ENCODE data around the gene BSN. TPM values are rescaled to one million over a fixed set of nuclear protein-coding genes. Genes with fewer than 3 reads are reported as not detected.

Gene BSN
- total RNA-seq, 4 donors from 2014 or later, result 0.11 to 0.19 (median 0.16) TPM

DNA sequence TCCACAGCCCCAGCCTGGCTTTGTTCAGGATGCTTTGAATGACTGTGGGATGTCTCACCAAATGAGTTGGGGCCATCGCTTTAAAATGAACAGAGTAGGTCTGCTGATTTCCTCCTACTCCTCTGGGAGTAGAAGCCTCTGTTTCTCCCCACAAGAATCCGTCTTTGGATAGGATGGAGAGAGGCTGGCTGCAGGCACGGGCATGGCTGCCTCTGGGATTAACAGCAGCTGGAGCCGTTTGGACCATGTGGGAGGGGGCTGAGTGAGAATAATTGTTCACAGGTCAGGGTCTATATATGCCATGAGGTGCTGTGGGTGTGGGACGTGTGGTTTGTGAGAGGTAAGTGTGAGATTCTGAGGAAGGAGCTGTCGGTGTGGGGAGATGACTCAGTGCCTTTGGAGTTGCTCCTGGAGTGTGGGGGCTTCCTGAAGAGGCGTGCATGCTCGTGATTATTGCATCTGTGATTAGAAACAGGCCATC is 71.9 kb downstream of the BSN start:
- H3K9me3 ChIP-seq, result no peaks in the 10 kb centered on the region
- no peak overlapping the region for H3K27ac ChIP-seq
- no peaks in the 10 kb centered on the region for H3K36me3 ChIP-seq
- TF ChIP-seq POLR2A (IDR thresholded peaks at IDR 0.05), result no peak
- DNase-seq, result no peak
- H3K4me1 ChIP-seq, result no peaks in the 10 kb centered on the region
- intact Hi-C loops (cut with DNase I), result no loop called here
- H3K4me3 ChIP-seq, result no peak overlapping the region
- WGBS, 2 donors, result 38 to 49% methylated on average over 6 of the region's 8 CpGs
- no peaks in the 10 kb centered on the region for H3K27me3 ChIP-seq

DNA sequence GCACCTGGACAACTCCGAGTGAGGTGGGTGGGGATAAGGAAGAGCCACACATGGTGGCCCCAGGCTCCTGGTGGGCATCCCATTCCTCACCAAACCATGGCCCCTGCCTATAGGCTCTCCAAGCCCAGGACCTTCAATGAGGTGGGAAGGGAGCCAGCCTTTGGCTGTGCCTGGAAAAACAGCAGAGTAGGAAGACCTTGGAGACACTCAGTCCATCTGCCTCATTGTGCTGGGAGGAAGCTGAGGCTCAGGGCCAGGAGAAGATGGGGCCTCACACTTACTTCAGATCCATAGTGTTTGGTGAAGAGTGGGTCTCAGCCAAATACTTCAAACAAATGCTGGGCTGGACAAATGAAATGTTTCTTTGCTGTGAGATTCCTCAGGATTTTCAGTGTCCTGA is 72.5 kb downstream of the BSN start:
- Histone ChIP-seq H3K27ac (no peak overlapping the region), H3K27me3 (no peaks in the 10 kb centered on the region), H3K4me3 (no peak overlapping the region), H3K36me3 (no peaks in the 10 kb centered on the region), H3K4me1 (no peaks in the 10 kb centered on the region), H3K9me3 (peaks cover 0 to 4% (median 0%) of the 10 kb centered on the region in 3 donors)
- 100% methylated on average over 1 of the region's 1 CpG for WGBS, 2 donors
- intact Hi-C loops (cut with DNase I), result no loop called here
- no peak for DNase-seq
- no peak for TF ChIP-seq POLR2A (IDR thresholded peaks at IDR 0.05)
- TF ChIP-seq, protein P1, sequence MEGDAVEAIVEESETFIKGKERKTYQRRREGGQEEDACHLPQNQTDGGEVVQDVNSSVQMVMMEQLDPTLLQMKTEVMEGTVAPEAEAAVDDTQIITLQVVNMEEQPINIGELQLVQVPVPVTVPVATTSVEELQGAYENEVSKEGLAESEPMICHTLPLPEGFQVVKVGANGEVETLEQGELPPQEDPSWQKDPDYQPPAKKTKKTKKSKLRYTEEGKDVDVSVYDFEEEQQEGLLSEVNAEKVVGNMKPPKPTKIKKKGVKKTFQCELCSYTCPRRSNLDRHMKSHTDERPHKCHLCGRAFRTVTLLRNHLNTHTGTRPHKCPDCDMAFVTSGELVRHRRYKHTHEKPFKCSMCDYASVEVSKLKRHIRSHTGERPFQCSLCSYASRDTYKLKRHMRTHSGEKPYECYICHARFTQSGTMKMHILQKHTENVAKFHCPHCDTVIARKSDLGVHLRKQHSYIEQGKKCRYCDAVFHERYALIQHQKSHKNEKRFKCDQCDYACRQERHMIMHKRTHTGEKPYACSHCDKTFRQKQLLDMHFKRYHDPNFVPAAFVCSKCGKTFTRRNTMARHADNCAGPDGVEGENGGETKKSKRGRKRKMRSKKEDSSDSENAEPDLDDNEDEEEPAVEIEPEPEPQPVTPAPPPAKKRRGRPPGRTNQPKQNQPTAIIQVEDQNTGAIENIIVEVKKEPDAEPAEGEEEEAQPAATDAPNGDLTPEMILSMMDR (IDR thresholded peaks at IDR 0.05), result no peak

DNA sequence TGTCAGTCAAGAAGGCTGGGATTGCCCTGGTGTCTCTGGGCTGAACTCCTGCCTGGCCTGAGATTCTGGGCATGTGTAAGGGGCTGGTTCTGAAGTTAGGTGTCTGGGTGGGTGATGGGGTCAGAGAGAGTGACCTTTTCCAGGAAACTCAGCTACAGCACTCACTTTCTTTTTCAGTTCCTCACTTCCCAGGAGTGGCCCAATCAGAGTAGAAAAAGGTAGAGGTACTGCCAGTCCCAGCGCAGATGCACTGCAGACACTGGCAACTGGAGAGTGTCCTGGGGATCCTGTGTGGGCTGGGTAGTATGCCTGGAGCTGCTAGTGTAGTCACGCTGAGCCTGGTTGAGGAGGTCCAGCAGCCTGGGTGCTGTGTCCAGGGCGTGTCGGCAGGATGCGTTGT is 73.4 kb downstream of the BSN start:
- Histone ChIP-seq H3K27me3 (no peaks in the 10 kb centered on the region), H3K36me3 (no peaks in the 10 kb centered on the region), H3K4me3 (no peak overlapping the region), H3K27ac (no peak overlapping the region), H3K9me3 (peaks cover 0 to 6% (median 0%) of the 10 kb centered on the region in 3 donors), H3K4me1 (no peaks in the 10 kb centered on the region)
- no peak for DNase-seq
- intact Hi-C loops (cut with DNase I), result no loop called here
- no peak for TF ChIP-seq POLR2A (IDR thresholded peaks at IDR 0.05)
- TF ChIP-seq, protein P1 (IDR thresholded peaks at IDR 0.05), result no peak
- WGBS, 2 donors, result 92 to 100% methylated on average over 1 to 2 of the region's 5 CpGs

DNA sequence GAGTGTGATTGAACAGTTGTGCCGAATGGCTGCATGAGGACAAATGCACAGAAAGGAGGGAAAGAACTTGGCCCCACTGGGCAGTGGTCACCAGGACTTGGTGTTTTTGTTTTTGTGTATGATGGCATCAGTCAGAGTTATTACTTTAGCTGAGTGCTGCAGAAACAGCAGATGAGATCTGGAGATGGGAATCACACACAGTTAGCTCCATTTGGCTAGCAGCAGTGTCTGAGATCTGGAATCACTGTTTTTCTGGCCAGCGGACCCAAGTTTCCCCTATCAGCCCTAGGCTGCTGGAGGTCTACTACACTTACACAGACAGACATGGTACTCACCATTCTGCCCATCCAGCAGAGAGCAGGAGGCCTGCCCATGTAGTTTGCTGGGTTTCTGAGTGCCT is 74.0 kb downstream of the BSN start:
- H3K27me3 ChIP-seq, result no peaks in the 10 kb centered on the region
- intact Hi-C loops (cut with DNase I), result no loop called here
- no peaks in the 10 kb centered on the region for H3K4me1 ChIP-seq
- peaks cover 0 to 6% (median 0%) of the 10 kb centered on the region in 3 donors for H3K9me3 ChIP-seq
- no peak for TF ChIP-seq POLR2A (IDR thresholded peaks at IDR 0.05)
- TF ChIP-seq, protein P1 (IDR thresholded peaks at IDR 0.05), result no peak
- no peak overlapping the region for H3K27ac ChIP-seq
- DNase-seq, result no peak
- no peak overlapping the region for H3K4me3 ChIP-seq
- H3K36me3 ChIP-seq, result no peaks in the 10 kb centered on the region
- WGBS, 2 donors, result 79 to 97% methylated on average over 1 to 2 of the region's 2 CpGs

DNA sequence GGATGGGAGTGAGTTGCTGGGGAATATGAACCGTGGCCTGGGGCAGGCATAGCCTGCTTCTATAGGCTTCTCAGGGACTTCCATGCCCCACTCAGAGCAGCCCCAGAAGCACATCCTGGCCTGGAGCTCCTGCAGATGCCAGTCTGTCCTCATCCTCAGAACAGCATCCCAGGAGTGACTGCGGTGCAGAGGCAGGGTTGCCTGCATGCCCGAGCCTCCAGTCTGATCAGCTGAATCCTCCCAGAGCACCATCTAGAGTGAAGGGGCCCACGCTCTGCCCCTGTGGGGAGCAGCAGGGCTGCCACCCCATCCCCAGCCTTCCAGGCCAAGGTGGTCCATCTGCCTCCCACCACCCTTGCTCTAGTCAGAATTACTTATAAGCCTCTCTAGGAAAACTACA is 75.2 kb downstream of the BSN start:
- intact Hi-C loops (cut with DNase I), result no loop called here
- no peak overlapping the region for H3K27ac ChIP-seq
- H3K9me3 ChIP-seq, result peaks cover 0 to 6% (median 0%) of the 10 kb centered on the region in 3 donors
- TF ChIP-seq POLR2A (IDR thresholded peaks at IDR 0.05), result no peak
- TF ChIP-seq, protein P1 (IDR thresholded peaks at IDR 0.05), result no peak
- H3K4me1 ChIP-seq, result no peaks in the 10 kb centered on the region
- DNase-seq, result no peak
- H3K27me3 ChIP-seq, result no peaks in the 10 kb centered on the region
- H3K36me3 ChIP-seq, result no peaks in the 10 kb centered on the region
- WGBS, 2 donors, result 80 to 100% methylated on average over 1 to 2 of the region's 4 CpGs
- no peak overlapping the region for H3K4me3 ChIP-seq

DNA sequence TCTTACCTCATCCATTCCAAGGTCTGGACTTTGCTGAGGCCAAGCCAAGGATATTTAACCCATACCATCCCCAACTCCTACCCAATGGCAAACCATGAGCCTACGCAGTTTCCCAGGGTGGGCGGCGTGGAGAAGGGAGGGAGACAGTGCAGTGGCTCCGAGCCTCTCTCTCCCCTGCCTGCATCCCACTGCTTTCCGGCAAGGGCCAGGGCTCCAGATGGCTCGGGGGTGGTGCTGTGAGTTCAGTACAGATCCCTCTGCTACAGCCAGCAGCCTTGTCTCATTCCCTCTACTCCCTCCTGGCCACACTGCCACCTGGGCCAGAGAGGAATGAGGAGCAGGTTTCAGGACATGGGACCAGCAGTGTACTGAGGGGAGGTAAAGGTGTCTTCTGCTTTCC is 75.6 kb downstream of the BSN start:
- H3K36me3 ChIP-seq, result no peaks in the 10 kb centered on the region
- DNase-seq, result no peak
- 89 to 100% methylated on average over 4 to 6 of the region's 6 CpGs for WGBS, 2 donors
- H3K27ac ChIP-seq, result no peak overlapping the region
- no peaks in the 10 kb centered on the region for H3K27me3 ChIP-seq
- H3K4me1 ChIP-seq, result no peaks in the 10 kb centered on the region
- H3K4me3 ChIP-seq, result no peak overlapping the region
- TF ChIP-seq, protein P1 (IDR thresholded peaks at IDR 0.05), result no peak
- no peak for TF ChIP-seq POLR2A (IDR thresholded peaks at IDR 0.05)
- H3K9me3 ChIP-seq, result peaks cover 0 to 6% (median 0%) of the 10 kb centered on the region in 3 donors
- intact Hi-C loops (cut with DNase I), result no loop called here
